ENCODE measurements around the gene SV2A. TPM values are rescaled to one million over a fixed set of nuclear protein-coding genes. Genes with fewer than 3 reads are reported as not detected.
"Not testable (repeated sequence)": the region's sequence is repeated elsewhere in the genome, so short reads cannot be mapped to it uniquely, and the experiment has no call there.

SV2A gene
- total RNA-seq, 1 experiment from 2014 or later: 47.1 TPM

DNA sequence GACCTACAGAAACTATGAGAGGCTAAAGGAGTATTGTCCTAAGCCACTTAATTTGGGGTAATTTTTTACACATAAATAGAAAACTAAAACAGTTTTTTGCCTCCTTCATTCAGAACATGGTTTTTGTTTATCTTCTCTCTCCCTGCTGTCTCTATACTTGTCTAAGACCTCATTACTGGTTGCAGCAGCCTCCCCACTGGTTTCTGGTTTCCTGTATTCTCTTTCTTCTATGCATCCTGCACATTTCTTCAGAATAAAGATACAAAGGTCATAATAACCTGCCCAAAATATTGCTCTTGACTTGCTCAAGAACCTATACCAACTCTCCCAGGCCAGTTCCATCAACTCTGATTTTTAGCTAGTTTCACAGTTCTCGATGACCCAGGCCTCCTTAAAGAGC lies 38.1 kb downstream of the SV2A start:
- ChIA-PET CTCF (no interaction called here), POLR2A (no interaction called here)
- Mint-ChIP-seq H3K4me3 (no peak overlapping the region), H3K9me3 (no peaks in the 10 kb centered on the region), H3K27ac (no peak overlapping the region), H3K4me1 (no peaks in the 10 kb centered on the region), H3K27me3 (ENCODE audit: low read depth) (no peaks in the 10 kb centered on the region), H3K36me3 (no peaks in the 10 kb centered on the region)
- ATAC-seq (no peak), DNase-seq (ENCODE audit: low spot score) (no peak)
- TF ChIP-seq, protein P1, sequence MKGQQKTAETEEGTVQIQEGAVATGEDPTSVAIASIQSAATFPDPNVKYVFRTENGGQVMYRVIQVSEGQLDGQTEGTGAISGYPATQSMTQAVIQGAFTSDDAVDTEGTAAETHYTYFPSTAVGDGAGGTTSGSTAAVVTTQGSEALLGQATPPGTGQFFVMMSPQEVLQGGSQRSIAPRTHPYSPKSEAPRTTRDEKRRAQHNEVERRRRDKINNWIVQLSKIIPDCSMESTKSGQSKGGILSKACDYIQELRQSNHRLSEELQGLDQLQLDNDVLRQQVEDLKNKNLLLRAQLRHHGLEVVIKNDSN (CRISPR knock-in tag; IDR thresholded peaks at IDR 0.05): no peak
- TF ChIP-seq, protein P2, sequence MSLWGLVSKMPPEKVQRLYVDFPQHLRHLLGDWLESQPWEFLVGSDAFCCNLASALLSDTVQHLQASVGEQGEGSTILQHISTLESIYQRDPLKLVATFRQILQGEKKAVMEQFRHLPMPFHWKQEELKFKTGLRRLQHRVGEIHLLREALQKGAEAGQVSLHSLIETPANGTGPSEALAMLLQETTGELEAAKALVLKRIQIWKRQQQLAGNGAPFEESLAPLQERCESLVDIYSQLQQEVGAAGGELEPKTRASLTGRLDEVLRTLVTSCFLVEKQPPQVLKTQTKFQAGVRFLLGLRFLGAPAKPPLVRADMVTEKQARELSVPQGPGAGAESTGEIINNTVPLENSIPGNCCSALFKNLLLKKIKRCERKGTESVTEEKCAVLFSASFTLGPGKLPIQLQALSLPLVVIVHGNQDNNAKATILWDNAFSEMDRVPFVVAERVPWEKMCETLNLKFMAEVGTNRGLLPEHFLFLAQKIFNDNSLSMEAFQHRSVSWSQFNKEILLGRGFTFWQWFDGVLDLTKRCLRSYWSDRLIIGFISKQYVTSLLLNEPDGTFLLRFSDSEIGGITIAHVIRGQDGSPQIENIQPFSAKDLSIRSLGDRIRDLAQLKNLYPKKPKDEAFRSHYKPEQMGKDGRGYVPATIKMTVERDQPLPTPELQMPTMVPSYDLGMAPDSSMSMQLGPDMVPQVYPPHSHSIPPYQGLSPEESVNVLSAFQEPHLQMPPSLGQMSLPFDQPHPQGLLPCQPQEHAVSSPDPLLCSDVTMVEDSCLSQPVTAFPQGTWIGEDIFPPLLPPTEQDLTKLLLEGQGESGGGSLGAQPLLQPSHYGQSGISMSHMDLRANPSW (CRISPR knock-in tag; conservative IDR thresholded peaks at IDR 0.05; ENCODE audit: low read depth): no peak

DNA sequence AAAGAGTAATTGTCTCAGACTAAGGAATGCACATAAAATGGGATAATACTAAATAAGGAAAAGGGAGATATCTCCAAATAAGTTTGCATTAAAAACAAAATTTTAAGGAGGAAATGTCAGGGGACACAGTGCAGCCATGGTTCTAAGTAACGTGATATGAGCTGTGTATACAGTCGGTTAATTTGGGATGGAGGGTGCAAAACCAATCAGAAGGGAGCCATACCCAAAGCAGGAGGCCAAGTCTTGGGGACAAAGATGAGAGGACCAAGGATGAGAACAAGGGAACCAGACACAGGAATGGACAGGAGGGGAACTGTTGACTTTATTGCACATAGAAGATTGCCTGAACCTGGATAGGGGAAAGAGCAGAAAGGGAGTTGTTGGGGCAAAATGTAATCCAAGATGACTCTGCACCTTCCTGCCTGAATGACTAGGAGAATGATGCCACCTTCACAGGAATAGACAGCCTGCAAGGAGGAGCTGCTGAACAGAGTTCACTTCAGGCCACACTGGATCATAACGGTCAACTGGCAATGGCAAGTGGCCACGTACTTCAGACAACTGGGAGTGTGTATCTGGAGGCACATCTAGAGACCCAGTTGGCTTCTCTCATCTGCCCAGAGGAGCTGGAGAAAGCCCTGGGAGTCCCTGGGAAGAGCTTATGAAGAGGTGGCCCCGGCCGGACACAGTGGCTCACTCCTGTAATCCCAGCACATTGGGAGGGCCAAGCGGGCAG lies 40.3 kb downstream of the SV2A start:
- no peak for DNase-seq (ENCODE audit: low spot score)
- Mint-ChIP-seq H3K36me3 (no peaks in the 10 kb centered on the region), H3K4me1 (no peaks in the 10 kb centered on the region), H3K9me3 (no peaks in the 10 kb centered on the region), H3K4me3 (no peak overlapping the region), H3K27ac (no peak overlapping the region), H3K27me3 (ENCODE audit: low read depth) (no peaks in the 10 kb centered on the region)
- TF ChIP-seq, protein P3, sequence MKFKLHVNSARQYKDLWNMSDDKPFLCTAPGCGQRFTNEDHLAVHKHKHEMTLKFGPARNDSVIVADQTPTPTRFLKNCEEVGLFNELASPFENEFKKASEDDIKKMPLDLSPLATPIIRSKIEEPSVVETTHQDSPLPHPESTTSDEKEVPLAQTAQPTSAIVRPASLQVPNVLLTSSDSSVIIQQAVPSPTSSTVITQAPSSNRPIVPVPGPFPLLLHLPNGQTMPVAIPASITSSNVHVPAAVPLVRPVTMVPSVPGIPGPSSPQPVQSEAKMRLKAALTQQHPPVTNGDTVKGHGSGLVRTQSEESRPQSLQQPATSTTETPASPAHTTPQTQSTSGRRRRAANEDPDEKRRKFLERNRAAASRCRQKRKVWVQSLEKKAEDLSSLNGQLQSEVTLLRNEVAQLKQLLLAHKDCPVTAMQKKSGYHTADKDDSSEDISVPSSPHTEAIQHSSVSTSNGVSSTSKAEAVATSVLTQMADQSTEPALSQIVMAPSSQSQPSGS (CRISPR knock-in tag; IDR thresholded peaks at IDR 0.05; ENCODE audit: borderline replicate concordance, low read depth): no peak
- TF ChIP-seq NR1H2 (CRISPR knock-in tag; IDR thresholded peaks at IDR 0.05) (no peak), OVOL2 (CRISPR knock-in tag; IDR thresholded peaks at IDR 0.05; ENCODE audit: borderline replicate concordance) (no peak), ZBTB21 (CRISPR knock-in tag; IDR thresholded peaks at IDR 0.05; ENCODE audit: borderline replicate concordance) (no peak)
- TF ChIP-seq, protein P4, sequence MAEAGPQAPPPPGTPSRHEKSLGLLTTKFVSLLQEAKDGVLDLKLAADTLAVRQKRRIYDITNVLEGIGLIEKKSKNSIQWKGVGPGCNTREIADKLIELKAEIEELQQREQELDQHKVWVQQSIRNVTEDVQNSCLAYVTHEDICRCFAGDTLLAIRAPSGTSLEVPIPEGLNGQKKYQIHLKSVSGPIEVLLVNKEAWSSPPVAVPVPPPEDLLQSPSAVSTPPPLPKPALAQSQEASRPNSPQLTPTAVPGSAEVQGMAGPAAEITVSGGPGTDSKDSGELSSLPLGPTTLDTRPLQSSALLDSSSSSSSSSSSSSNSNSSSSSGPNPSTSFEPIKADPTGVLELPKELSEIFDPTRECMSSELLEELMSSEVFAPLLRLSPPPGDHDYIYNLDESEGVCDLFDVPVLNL (CRISPR knock-in tag; IDR thresholded peaks at IDR 0.05; ENCODE audit: borderline replicate concordance, low read depth): no peak
- ChIA-PET POLR2A (no interaction called here), CTCF (no interaction called here)
- ATAC-seq: no peak

DNA sequence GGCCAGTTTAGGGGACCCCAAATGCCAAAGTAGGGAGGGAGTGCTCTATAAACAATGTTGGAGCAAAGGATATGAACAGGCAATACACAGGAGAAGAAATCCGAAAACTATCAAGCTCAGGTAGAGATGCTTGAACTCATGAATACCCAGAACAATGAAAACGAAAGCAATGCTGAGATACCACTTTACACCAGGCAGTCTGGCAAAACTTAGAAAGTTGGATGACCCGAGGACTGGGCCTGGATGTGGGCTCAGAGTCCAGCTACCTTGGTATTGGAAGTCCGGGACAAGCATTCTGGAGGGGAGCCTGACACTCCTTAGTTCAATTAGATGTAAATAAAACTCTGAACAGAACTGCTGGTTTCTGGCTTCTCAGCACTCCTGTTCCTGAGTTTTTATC lies 44.6 kb downstream of the SV2A start:
- H3K36me3 Mint-ChIP-seq; DNase-seq (ENCODE audit: low spot score); H3K27me3 Mint-ChIP-seq (ENCODE audit: low read depth); H3K4me3 Mint-ChIP-seq; ATAC-seq; CTCF ChIA-PET; H3K9me3 Mint-ChIP-seq; POLR2A ChIA-PET; H3K27ac Mint-ChIP-seq; H3K4me1 Mint-ChIP-seq: not testable (repeated sequence)

DNA sequence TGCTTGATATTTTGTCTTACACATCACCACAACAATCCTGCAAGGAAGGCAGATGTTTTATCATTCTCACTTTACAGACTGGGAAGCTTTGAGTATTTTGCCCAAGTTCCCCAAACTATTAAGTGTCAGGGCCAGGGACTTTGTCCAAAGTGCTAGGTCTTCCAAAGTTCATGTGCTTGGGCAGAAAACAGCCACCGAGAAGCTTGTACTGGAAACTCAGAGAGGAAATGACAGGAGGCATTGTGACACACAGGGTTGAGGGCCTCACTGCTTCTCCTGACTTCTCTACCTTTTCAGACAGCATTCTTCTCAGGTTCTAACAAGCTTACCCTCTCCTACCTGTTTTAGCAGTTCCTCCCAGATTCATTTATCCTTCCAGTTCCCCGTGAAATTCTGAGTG lies 50.8 kb downstream of the SV2A start:
- DNase-seq (ENCODE audit: low spot score); H3K27me3 Mint-ChIP-seq (ENCODE audit: low read depth); H3K36me3 Mint-ChIP-seq; ATAC-seq; POLR2A ChIA-PET; CTCF ChIA-PET; H3K4me3 Mint-ChIP-seq; H3K27ac Mint-ChIP-seq; H3K4me1 Mint-ChIP-seq; H3K9me3 Mint-ChIP-seq: not testable (repeated sequence)

DNA sequence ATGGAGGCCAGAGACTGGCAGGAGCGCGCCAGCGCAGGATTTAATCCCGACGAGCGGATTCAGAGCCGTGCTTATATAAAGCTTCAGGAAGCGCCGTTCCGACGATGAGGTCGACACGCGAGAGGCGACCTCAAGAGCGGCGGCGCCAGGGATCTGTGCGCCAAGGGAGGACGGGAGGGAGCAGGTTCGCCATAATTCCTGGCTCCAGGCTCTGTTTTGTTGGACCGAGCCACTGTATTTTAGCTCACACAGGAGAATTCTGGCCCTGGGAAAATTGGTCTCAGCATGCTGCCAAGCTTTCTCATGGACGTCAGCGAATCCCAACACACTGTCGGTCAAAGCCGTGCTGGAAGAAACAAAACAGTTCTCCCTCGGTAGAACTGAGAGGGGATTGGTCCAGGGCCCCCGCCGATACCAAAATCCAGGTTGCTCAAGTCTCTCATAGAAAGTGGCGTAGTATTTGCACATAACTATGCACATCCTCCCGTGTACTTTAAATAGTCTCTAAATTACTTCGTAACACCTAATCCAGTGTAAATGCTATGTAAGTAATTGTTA lies 56.1 kb downstream of the SV2A start:
- DNase-seq (ENCODE audit: low spot score); H3K27me3 Mint-ChIP-seq (ENCODE audit: low read depth); H3K27ac Mint-ChIP-seq; CTCF ChIA-PET; H3K36me3 Mint-ChIP-seq; H3K4me1 Mint-ChIP-seq; POLR2A ChIA-PET; H3K9me3 Mint-ChIP-seq; H3K4me3 Mint-ChIP-seq: not testable (repeated sequence)
- peak; percentile 10 for ATAC-seq

DNA sequence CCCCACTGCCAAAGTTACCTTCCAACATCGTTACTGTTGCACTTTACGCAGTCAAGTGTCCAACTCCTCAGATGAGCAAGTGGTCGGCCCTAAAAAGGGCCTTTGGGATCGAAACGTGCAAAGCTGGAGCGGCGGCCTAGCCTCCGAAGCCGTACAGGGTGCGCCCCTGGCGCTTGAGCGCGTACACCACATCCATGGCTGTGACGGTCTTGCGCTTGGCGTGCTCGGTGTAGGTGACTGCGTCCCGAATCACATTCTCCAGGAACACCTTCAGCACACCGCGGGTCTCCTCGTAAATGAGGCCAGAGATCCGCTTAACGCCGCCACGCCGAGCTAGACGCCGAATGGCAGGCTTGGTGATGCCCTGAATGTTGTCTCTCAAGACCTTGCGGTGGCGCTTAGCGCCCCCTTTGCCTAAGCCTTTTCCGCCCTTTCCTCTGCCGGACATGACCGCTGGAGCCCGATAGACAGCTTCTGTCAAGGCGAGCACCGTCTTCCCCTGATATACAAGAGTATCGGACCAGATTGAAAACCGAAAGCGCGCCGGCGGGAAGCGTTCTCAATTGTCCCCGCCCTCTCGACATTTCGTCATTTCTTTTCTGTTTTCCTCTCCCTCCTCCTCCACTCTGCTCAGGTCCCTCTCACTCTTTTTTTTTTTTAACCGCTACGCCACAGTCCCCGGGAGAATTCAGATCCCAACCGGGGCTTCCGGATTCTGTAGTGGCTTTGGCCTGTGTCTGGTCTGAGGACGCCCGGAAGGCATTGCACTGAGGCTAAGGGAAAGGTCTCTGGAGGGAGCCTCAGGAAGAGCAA lies 56.8 kb downstream of the SV2A start:
- H3K27ac Mint-ChIP-seq; H3K36me3 Mint-ChIP-seq; CTCF ChIA-PET; H3K9me3 Mint-ChIP-seq; DNase-seq (ENCODE audit: low spot score); POLR2A ChIA-PET; H3K4me1 Mint-ChIP-seq; H3K4me3 Mint-ChIP-seq; H3K27me3 Mint-ChIP-seq (ENCODE audit: low read depth): not testable (repeated sequence)
- ATAC-seq: peak; percentile 69

DNA sequence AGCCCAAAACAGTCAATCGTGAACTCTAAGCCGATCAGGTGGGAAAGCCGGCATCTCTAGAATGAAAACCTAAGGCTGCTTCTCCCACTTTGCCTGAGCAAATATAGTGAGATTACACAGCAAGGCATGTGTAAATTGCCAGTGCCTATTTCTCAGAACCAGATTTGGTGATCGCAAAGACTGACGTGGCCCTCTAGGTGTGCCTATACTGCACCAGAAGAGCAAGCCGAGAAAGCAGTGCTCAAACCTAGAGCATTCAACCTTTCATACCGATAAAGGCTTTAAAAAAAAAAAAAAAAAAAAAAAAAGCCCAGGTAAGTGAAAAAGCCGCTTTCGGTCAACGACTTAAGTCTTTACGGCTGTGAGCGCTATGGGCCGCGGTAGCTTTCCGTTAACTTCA lies 57.4 kb downstream of the SV2A start:
- DNase-seq (ENCODE audit: low spot score); POLR2A ChIA-PET; ATAC-seq; H3K27ac Mint-ChIP-seq; H3K27me3 Mint-ChIP-seq (ENCODE audit: low read depth); CTCF ChIA-PET; H3K4me3 Mint-ChIP-seq; H3K9me3 Mint-ChIP-seq; H3K36me3 Mint-ChIP-seq; H3K4me1 Mint-ChIP-seq: not testable (repeated sequence)
